OCI-M2 (cell line): ENCODE data around the gene MGAT5B.

Source experiments
- DNase-seq: peaks from one replicate; lab custom pipeline; 2025; ENCODE audit not compliant: unreplicated experiment; lab: John Stamatoyannopoulos, UW

The MGAT5B gene

DNA sequence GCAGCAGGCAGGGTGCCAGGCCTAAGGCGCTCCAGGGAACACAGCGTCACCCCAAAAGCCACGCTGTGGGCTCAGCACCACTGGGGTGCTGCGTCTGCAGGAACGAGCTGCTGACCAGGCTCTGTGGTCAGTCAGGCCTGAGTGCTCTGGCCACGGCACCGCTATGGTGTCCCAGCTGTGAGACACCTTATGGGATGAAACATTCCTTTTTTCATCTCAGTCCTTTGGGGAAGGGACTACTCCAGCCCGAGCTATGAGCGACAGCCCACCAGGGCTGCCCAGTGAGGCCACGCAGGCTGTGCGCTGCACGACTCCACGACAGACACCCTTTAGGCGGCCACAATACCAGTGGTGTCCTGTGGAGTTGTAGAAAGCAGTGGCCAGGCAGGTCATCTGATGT lies 11.1 kb downstream of the MGAT5B start:
- no peak for DNase-seq

DNA sequence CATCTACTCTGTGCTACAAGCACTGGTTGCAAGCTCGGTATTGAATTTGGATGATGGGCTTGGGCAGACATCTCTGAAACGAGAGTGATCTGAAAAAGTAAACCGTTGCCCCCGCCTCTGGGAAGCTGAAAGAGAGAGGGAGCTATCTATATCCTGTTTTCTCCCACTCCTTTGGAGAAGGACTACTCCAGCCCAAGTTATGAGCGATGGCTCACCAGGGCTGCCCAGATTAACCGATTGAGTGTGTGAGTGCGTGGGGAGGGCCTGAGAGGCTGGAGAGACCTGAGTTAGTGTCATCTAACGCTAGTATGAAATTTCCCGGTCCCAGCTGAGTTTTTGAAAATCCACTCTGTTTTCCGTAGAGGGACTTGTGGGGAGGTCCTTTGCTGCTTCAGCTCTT lies 11.5 kb downstream of the MGAT5B start:
- no peak for DNase-seq

DNA sequence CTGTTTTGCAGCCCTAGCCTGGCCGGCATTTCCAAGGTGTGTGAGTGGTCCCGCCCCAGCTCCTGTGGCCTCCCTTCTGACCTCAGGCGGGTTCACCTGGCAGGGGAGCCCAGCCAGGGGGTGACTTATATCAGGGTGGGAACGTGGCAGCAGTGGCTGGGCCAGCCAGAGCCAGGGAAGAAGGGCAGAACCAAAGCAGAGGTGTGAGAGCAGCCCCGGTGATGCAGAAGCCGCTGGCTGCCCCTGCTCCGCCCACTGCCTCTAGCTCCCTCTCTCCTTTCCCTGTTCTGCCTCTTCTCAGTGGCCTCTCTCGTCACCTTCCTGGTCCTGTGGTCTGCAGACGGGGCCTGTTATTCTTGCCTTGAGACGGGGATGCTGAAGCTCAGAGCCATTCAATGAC lies 12.1 kb downstream of the MGAT5B start:
- DNase-seq = no peak

DNA sequence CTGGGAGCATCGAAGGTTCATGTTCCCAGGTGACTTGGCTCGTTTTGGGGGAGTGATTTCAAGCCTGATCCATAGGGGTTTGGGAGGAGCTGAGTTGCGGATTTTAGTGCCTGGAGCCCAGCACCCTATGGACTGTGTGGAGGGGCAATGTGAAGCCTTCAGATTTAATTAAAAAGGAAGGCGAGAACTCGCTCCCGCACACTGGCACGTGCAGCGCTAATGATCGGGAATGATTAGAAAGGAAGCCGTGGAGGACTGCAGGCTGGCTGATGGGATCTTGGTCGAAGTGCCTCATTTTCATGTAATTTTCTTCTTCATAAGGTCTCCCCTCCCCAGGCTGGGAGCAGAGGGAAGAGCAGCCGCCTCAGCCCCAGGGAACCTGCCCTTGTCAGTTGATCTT lies 12.8 kb downstream of the MGAT5B start:
- no peak for DNase-seq

DNA sequence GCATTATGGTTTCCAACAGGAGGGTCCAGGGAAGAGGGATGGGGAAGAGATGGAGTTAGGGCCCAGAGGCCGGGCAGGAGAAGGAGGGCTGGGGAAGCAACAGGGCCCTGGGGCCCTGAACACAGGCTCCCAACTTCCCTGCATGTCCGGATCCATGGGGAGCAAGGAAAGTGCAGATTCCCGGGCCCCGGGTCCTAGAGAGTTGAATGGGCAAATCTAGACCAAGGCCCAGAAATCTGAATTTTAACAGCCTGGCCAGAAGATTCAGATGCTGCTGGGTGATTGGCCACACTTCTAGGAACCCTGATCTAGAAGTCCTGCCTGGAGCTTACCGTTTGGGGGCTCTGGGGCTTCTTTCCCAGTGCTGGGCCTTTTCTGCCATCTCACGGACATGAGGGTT lies 13.2 kb downstream of the MGAT5B start:
- DNase-seq = no peak

DNA sequence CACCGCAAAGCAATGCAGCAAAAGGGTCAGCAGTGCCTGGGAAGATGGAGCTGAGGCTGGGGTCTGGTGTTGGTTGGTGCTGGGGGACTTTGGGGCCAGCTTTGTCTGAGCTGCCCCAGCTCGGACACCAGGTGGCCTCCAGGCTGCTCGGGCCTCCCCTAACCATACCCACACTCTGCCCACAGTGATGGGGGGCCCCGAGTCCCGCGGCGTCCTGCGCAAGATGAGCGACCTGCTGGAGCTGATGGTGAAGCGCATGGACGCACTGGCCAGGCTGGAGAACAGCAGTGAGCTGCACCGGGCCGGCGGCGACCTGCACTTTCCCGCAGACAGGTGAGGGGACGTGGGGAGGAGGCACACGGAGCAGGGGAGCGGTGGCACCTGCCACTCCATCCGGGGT lies 13.8 kb downstream of the MGAT5B start:
- DNase-seq = no peak

DNA sequence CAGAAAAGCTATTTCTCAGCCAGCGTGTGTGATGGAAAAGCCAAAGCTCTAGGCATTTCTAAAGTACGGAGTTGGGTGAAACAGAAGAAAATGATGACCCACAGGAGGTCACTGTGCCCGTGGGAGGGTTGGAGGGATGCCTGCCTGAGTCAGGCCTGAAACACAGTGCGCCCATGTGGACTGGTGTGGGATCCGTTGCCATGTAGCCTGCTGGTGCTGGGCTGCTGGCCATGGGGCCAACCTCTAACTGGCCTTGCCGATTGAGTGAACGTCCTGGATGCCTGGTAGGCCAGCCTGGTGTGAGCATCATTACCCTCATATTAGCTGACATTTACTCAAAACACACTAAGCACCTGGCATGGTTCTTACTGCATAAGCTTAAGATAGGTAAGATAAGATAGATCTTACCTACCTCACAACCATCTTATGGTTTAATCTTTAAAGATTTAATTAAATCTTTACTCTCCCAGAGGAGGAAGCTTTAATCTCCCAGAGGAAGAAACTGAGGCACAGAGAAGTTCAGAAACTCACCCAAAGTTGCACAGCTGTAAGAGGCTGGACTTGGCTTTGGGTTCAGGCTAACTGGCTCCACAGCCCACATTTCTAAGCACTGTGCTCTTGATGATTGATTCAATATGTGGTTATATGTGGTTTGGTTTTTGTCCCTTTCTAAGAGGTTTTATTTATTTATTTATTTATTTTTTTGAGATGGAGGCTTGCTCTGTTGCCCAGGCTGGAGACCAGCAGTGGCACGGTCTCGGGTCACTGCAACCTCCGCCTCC lies 15.7 kb downstream of the MGAT5B start:
- DNase-seq = no peak

DNA sequence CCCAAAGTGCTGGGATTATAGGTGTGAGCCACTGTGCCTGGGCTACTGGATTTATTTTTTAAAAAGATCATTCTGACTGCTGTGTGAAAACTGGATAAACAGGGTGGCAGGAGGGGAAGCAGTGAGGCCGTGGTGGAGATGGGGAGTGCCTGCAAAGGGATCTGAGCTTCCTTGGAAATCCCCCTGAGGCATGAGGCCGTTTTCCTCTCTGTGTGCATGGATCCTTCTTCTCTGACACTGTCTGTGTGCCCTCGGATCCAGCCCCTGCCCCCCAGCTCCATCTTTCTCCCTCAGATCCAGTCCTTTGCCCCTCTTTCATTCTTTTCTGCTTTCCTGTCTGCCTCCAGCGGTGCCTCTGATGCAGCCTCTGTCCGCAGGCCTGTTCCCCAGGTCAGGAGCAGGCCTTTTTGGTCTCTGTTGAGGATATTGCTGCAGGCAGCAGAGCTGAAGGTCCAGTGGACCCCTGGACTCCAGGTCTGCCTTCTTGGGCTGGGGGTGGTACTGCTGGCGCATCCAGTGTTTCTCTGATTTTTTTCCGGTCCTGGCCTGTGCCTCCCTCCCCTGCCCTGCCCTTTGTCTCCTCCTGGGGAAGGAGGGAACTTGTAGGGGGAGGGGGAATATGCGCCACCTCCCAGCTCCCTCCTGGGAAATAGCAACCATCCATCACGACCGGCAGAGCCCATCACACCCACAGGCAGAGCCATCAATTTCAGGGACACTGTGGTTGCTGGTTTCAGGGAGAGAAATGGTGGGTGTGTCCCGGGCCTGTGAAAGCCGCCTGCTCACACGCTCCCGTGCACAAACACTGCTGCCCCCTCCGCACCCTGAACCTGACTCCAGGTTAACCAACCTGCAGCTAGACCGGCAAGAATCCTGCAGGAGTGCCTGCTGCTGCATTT lies 17.0 kb downstream of the MGAT5B start:
- no peak for DNase-seq

DNA sequence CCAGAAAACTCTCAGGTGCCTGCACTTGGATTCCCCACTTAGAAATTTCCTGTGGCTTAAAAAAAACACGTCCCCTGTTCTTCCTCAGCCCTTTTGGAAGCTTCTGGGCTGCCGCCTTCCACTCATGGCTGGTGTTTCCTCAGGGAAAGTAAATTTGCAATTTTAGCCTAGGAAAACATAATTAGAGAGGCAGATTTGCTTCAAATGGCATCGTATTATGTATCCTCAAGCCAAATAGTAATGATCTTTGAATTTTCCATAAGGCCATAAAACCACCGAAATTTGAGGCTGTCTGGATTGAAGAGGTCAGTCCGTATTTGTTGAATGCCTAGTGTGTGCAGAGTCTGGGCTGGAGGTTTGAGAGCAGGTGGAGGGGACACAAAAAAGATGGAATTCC lies 17.7 kb downstream of the MGAT5B start:
- no peak for DNase-seq

DNA sequence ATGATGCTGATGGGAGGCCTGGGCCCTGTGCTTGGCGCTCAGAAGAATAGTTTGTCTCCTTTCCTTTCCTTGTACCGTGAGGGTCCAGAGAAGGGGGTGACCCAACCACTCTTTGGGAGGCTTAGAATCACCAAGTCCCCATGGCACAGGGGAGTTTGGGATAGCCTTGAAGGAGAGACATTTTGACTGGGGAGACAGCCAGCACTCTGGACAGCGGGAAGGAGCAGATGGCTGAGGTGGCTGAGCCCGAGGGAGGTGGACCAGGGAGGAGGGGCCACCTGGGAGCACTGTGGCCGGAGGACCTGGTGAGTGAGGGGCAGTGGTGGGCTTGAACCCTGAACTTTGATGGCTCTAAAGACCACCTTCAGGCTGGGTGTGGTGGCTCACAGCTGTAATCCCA lies 18.2 kb downstream of the MGAT5B start:
- no peak for DNase-seq

DNA sequence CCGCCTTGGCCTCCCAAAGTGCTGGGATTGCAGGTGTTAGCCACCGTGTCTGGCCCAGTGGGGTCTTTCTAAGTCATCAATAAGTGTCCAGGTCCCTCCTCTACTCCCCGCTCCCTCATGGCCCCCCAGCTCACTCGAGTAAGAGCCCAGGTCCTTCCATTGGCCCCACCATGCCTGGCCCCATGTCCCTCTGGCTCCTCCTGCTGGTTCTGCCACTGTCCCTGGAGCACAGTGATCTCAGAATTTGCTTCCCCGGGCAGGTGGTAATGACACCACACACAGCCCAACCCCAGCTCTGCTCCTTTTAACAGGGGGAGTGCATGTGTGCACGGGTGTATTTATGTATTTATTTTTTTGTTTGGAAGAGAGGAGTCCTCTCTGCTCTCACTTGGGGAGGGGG lies 19.6 kb downstream of the MGAT5B start:
- DNase-seq = no peak

DNA sequence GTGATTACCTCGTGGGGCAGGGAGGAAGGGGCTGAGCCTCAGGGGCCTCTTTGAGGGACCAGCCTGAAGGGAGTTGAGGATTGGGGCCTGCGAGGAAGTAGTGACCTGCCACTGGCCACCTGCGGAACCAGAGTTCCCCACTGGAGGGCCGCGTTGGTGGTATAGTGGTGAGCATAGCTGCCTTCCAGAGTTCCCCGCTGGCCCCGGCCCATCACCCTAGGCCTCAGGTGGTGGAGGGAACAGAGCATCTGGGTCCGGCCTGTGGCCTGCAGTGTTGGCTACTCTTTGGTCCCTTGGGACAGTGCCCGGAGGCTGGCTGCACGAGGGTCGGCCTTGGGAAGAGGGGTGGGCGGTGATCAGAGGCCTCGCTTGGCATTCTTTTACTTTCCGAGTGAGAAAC lies 20.5 kb downstream of the MGAT5B start:
- DNase-seq = no peak

DNA sequence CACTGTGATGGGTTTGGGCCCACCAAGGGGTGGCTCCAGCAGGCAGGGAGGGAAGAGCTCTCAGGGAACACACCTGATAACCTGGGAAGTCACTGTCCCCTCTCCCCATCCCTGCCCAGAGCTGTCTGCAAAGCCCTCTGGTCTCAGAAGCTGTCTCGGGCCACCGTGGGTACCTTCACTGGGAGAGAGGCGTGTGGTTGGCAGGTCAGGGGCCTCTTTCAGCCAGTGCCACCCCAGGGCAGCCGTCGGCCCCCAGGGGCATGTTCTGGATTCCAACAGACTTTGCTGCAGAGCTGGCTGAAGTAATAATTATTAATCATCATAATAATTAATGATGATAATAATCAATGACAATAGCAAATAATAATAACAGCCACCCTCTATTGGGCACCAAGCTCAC lies 21.1 kb downstream of the MGAT5B start:
- DNase-seq = no peak

DNA sequence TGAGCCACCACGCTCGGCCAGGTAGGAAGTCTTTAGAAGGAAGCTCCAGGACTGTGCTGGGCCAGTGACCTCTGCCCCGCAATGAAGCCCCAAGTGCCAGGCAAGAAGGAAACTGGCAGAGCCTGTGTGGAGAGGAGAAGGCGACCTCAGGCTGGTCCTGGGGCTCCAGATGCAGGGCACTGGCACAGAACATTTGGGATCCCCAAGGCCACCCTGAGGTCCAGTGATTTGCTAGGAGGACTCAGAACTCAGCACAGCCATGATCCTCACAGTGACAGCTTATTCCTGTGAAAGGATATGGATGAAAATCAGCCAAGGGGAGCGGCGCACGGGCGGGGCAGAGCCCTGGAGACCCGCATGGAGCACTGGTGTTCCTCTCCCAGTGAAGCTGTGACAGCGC lies 24.1 kb downstream of the MGAT5B start:
- DNase-seq = no peak

DNA sequence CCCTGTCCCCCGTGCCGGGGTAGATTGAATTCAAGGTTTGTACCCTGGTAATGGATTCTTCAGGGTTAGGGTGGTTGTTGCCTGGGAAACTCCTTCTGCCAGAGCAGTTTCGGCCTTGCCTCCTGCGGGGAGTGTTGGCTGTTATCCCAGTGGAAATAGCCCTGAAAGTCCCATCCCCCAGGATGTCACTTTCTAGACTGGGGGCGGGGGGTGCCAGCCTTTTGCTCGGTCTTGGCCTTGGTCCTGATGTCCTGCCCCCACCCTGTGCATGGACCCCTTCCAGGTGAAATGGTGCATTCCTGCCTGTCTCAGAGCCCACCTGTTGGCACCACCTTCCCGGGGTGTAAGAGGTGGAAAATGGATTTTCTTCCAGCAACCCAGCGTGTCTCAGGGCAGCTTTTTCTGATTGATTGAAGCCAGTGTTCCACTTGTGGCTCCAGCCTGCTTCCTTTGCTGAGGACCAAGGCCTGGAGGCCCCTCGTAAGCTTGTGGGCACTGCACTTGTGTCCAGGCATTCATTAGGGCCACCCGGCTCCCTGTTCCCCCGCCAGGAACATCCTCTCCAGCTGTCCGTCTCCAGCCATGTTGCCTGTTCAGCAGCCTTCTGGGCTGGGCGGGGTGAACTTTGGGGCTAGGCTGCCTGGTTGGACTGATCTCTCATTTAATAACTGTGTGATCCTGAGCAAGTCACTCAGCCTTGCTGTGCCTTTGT lies 25.6 kb downstream of the MGAT5B start:
- DNase-seq = no peak

DNA sequence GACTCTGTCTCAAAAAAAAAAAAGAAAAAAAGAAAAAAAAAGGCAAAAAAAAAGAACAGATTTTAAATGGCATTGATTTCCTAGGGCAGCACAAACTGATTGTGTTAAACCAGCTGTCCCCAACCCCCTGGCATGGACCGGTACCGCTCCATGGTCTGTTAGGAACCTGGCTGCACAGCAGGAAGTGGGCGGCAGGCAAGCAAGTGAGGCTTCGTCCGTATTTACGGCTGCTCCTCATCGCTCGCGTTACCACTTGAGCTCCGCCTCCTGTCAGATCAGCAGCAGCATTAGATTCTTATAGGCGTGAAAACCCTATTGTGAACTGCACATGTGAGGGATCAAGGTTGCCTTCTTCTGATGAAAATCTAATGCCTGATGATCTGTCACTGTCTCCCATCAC lies 26.6 kb downstream of the MGAT5B start:
- no peak for DNase-seq

DNA sequence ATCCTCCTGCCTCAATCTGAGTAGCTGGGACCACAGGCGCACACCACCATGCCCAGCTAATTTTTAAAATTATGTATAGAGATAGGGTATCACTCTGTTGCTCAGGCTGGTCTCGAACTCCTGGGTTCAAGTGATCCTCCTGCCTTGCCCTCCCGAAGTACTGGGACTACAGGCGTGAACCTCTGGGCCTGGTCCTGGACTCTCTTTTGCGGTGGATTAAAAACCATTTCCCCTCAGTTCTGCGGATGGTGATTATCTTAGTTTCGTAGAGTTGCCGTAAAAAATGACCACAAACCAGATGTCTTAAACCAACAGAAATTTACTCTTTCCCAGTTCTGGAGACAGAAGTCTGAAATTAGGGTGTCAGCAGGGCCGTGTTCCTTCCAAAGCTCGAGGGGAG lies 28.8 kb downstream of the MGAT5B start:
- no peak for DNase-seq

DNA sequence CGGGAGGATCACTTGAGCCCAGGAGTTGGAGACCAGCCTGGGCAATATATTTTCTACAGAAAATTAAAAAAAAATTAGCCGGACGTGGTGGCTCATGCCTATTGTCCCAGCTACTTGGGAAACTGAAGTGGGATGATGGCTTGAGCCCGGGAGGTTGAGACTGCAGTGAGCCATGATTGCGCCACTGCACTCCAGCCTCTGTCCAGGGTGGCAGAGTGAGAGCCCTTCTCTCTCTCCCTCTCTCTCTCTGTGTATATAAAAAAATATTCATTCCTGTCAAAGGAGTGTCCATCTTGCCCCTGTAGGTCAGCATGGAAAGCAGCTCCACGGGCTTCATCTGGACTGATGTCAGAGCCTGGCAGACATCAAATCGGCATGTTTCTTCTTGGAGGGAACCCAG lies 31.2 kb downstream of the MGAT5B start:
- no peak for DNase-seq

DNA sequence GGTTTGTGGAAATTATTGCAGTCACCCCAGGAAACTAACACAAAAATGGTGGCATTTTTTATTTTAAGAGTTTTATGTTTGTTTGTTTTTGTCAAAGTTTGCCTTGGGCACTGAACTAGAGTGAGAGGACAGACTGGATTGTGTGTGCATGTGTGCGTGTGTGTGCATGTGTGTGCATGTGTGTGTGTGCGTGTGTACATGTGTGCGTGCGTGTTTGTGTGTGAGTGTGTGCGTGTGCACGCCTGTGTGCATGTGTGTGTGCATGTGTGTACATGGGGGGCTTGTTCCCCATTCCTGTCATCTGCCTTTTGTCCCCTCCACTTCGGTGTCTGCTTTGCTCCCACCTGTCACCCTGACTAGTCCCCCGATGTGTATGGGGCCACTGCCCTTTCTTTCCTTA lies 32.5 kb downstream of the MGAT5B start:
- DNase-seq = no peak

DNA sequence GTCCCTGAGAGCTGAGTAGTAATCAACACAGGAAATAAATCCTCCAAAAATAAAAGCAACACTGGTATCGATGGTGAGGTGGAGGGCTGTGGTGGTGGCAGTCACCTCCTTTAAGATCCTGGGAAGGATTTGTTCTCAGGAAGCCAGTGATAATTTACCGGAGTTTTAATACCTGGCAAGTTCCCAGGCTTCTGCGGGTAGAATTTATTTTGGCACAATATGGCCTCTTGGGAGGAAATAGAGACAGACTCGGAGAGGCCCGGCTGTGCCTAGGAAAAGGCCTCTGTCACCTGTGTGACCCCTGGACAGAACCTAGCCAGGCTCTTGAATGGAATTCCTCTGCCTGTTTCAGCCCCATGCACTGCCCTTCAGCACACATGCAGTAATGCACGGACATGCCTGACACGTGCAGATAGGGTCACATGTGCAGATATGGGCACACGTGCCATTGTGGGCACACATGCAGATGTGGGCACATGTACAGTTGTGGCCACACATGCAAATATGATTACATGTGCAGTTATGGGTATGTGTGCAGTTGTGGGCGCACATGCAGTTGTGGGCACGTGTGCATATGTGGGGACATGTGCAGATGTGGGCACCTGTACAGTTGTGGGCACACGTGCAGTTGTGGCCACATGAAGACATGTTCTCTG lies 33.5 kb downstream of the MGAT5B start:
- DNase-seq = no peak

DNA sequence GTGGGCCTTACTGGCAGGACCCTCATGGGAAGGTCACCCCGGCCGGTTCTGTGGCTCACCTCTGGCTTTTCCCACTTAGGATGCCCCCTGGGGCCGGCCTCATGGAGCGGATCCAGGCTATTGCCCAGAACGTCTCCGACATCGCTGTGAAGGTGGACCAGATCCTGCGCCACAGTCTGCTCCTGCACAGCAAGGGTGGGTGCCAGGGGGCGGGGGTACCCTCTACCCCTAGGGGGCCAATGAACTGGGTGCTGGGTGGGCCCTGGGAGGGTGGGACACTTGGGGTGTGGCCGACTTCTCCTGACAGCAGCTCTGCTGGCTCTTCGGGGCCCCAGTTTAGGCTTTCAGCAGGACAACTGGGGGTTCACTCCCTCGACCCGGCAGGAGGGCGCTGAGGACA lies 34.3 kb downstream of the MGAT5B start:
- no peak for DNase-seq
